GM12875 (cell line): ENCODE results near the gene ELOVL3.

ENCODE experiments used
- H3K4me3 ChIP-seq: one replicate; pipeline ENCODE4 v1.5.1; 2011; ENCODE audit warnings: low read depth, low read length, control low read depth
- TF ChIP-seq, protein P1 (sequence below): IDR thresholded peaks from 2 replicates; pipeline ENCODE4 v1.5.1; 2011; ENCODE audit warnings: low read depth, mild to moderate bottlenecking, control low read depth, inconsistent platforms, low read length, moderate library complexity, borderline replicate concordance; ENCODE audit not compliant: insufficient read depth

The ELOVL3 gene

DNA sequence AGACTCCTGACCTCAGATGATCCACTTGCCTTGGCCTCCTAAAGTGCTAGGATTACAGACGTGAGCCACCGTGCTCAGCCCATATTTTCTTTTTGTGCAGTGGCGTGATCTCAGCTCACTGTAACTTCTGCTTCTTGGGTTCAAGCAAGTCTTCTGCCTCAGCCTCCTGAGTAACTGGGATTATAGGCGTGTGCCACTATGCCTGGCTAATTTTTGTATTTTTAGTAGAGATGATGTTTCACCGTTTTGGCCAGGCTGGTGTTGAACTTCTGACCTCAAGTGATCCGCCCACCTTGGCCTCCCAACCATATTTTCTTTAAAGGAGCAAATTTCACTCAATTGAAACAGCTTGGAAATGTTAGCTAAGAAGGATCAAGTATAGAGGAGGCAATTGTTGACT is 35.7 kb downstream of the ELOVL3 start:
- TF ChIP-seq, protein P1, sequence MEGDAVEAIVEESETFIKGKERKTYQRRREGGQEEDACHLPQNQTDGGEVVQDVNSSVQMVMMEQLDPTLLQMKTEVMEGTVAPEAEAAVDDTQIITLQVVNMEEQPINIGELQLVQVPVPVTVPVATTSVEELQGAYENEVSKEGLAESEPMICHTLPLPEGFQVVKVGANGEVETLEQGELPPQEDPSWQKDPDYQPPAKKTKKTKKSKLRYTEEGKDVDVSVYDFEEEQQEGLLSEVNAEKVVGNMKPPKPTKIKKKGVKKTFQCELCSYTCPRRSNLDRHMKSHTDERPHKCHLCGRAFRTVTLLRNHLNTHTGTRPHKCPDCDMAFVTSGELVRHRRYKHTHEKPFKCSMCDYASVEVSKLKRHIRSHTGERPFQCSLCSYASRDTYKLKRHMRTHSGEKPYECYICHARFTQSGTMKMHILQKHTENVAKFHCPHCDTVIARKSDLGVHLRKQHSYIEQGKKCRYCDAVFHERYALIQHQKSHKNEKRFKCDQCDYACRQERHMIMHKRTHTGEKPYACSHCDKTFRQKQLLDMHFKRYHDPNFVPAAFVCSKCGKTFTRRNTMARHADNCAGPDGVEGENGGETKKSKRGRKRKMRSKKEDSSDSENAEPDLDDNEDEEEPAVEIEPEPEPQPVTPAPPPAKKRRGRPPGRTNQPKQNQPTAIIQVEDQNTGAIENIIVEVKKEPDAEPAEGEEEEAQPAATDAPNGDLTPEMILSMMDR: no peak

GRCh38 chr10:102262744-102263370 is 36.8 kb downstream of the ELOVL3 start:
- H3K4me3 ChIP-seq: no peak overlapping the region
- TF ChIP-seq, protein P1: no peak

More for the DNA sequence above, 35.7 kb downstream of the ELOVL3 start:
- no peak overlapping the region for H3K4me3 ChIP-seq

DNA sequence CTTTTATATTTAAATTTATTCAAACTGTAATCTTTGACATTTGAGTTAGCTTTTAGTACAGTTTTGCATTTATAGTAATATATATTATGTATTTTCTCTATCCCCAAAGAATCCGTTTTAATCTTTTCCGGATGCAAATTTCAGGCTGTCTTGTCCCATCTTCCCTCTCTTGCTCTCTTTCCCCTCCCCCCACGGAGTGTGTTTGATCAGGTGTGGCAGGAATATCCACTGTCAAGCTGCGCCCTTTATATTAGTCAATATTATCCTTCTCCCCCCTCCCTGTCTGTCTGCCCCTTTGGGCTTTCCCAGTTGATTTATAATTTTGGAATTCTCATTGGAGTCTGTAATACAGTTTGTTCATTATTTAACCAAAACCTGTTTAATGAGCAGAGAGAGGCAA is 38.3 kb downstream of the ELOVL3 start:
- no peak overlapping the region for H3K4me3 ChIP-seq
- TF ChIP-seq, protein P1: no peak

GRCh38 chr10:102266670-102267069 is 40.6 kb downstream of the ELOVL3 start:
- TF ChIP-seq, protein P1: no peak
- no peak overlapping the region for H3K4me3 ChIP-seq

DNA sequence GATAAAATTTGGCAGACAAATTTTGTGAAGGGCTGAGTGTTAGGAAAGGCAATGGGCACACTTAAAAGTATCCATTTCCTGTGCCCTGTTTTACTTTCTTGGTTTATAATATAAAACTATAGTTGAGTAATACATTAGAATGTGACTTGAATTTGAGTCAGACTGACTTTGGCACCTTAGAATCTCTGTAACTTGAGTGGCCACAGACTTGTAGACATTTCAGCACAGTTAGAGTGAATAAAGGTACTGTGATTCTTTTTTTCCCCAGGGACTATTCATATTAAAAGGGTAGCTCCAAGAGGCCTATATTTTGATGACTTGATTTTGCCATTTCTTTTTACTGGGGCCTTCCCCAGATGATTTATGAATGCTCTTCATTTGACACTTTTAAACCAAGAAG is 41.6 kb downstream of the ELOVL3 start:
- no peak overlapping the region for H3K4me3 ChIP-seq
- TF ChIP-seq, protein P1: no peak

GRCh38 chr10:102268375-102268888 is 42.3 kb downstream of the ELOVL3 start:
- TF ChIP-seq, protein P1: no peak
- H3K4me3 ChIP-seq: no peak overlapping the region

DNA sequence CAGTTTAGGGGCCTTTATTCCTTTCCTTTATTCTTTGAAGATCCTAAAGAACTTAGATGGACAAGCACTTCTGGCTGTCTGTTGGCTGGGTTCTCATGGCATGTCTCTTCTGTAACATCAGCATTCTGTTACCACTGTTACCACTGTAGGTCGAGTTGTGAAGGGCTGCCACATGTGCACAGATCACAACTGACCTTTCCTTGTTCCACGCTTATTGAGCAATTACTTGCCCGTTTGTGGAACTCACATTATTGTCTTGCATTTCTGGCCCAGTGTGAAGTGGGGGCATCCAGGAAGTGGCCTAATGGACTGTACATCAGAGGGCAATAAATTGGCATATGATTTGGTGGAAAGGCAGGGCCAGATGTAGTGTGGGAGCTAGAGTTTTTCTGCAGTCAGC is 42.9 kb downstream of the ELOVL3 start:
- TF ChIP-seq, protein P1: no peak
- no peak overlapping the region for H3K4me3 ChIP-seq
